Stimulated activated memory B cell treated with anti-CD40 and anti-IgM and Interleukin-4, amounts not matched to agents 10 μg/mL and 1 μg/mL and 100 μg/mL, for 72 hours (primary cell): Measurements from ENCODE around the gene GP1BB.
"Not testable (repeated sequence)": the region's sequence is repeated elsewhere in the genome, so short reads cannot be mapped to it uniquely, and the experiment has no call there.

Experiments used
- ATAC-seq: fragments of 150-1000 bp; cut with Tn5 transposase; 2 replicates; pipeline ENCODE4 v1.10.0; 2021
- H3K27ac Mint-ChIP-seq: one replicate; pipeline ENCODE4 v1.8.0; 2022; ENCODE audit warnings: mild to moderate bottlenecking, mixed read lengths
- H3K27me3 Mint-ChIP-seq: one replicate; pipeline ENCODE4 v1.8.0; 2022; ENCODE audit warnings: mixed read lengths
- H3K36me3 Mint-ChIP-seq: one replicate; pipeline ENCODE4 v1.8.0; 2022; ENCODE audit warnings: mixed read lengths
- H3K4me1 Mint-ChIP-seq: one replicate; pipeline ENCODE4 v1.8.0; 2022; ENCODE audit warnings: mixed read lengths
- H3K4me3 Mint-ChIP-seq: one replicate; pipeline ENCODE4 v1.8.0; 2022; ENCODE audit warnings: mild to moderate bottlenecking, moderate library complexity, mixed read lengths
- H3K9me3 Mint-ChIP-seq: one replicate; pipeline ENCODE4 v1.8.0; 2022; ENCODE audit warnings: mixed read lengths

GP1BB gene

DNA sequence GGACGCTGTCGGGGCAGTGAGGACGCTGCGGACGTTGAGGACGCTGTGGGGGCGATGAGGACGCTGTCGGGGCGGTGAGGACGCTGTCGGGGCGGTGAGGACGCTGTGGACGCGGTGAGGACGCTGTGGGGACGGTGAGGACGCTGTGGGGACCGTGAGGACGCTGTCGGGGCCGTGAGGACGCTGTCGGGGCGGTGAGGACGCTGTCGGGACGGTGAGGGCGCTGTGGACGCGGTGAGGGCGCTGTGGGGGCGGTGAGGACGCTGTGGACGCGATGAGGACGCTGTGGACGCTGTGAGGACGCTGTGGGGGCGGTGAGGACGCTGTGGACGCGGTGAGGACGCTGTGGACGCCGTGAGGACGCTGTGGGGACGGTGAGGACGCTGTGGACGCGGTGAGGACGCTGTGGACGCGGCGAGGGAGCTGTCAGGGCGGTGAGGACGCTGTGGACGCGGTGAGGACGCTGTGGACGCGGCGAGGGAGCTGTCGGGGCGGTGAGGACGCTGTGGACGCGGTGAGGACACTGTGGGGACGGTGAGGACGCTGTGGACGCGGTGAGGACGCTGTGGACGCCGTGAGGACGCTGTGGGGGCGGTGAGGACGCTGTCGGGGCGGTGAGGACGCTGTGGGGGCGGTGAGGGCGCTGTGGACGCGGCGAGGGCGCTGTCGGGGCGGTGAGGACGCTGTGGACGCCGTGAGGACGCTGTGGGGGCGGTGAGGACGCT is 2.9 kb downstream of the GP1BB start:
- H3K27ac Mint-ChIP-seq, H3K36me3 Mint-ChIP-seq, ATAC-seq, H3K4me3 Mint-ChIP-seq, H3K9me3 Mint-ChIP-seq: not testable (repeated sequence)
- H3K4me1 Mint-ChIP-seq, result peaks cover 31% of the 10 kb centered on the region
- peaks cover 86% of the 10 kb centered on the region for H3K27me3 Mint-ChIP-seq

DNA sequence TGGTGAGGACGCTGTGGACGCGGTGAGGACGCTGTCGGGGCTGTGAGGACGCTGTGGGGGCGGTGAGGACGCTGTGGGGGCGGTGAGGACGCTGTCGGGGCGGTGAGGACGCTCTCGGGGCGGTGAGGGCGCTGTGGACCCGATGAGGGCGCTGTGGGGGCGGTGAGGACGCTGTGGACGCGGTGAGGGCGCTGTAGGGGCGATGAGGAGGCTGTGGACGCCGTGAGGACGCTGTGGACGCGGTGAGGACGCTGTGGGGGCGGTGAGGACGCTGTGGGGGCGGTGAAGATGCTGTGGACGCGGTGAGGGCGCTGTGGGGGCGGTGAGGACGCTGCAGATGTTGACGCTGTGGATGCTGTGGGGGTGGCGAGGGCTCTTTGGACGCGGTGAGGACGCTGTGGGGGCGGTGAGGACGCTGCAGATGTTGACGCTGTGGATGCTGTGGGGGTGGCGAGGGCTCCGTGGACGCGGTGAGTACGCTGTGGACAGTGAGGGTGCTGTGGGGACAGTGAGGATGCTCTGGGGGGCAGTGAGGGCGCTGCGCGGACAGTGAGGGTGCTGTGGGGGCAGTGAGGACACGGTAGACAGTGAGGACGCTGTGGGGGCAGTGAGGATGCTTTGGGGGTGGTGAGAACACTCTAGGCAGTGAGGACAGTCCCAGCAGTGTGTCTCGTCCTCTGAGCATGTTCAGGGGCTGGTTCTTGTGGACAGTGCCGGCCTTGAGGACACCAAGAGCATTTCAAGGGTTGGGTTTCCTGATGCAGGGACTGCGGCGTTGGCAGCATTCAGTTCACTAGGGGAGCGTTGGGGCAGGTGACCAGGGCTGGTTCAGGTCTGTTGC is 4.2 kb downstream of the GP1BB start:
- Mint-ChIP-seq H3K9me3 (no peaks in the 10 kb centered on the region), H3K4me1 (peaks cover 31% of the 10 kb centered on the region), H3K27ac (no peak overlapping the region), H3K27me3 (peaks cover 83% of the 10 kb centered on the region), H3K4me3 (no peak overlapping the region), H3K36me3 (no peaks in the 10 kb centered on the region)
- no peak for ATAC-seq

DNA sequence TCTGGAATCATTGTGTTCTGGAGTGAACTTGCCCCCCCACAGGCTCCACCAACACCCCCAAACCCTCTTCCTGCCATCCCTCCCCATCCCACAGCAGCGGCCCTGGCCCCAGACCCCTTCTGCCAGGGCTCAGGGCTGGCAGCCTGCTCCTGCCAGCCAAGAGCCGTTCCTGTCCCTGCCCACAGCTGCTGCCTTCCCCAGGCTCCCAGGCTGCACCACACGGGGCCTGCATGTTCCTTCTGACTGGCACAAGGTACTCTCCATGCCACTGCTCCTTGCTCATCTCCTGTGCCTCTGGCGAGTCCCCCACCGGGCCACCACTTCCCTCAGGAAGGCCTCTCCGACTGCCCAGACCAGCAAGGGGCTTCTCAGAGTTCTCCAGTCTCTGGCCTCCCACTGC is 4.9 kb downstream of the GP1BB start:
- no peak overlapping the region for H3K27ac Mint-ChIP-seq
- no peak for ATAC-seq
- peaks cover 83% of the 10 kb centered on the region for H3K27me3 Mint-ChIP-seq

DNA sequence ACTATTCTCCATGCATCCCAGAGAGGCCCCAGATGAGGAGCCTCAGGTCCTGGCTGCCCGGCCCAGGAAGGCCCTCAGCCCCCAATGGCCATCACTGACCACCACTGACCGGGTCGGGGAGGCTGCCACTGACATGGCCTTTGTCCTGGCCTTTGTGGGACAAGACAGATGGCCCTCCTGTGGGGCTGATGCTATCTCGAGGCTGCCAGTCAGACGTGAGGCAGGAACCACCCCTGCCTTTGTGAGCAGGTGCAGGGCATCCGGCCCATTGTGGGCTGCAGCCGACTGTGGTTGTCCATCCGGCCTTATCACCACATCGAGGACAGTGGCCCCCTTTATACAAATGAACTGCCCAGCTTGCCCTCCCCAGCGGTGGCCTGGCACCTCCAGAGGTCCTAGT is 5.5 kb downstream of the GP1BB start:
- Mint-ChIP-seq H3K4me3 (no peak overlapping the region), H3K9me3 (no peaks in the 10 kb centered on the region), H3K27me3 (peaks cover 84% of the 10 kb centered on the region), H3K27ac (no peak overlapping the region), H3K36me3 (no peaks in the 10 kb centered on the region), H3K4me1 (peaks cover 19% of the 10 kb centered on the region)
- no peak for ATAC-seq

More for the DNA sequence above, 4.9 kb downstream of the GP1BB start:
- Mint-ChIP-seq H3K9me3 (no peaks in the 10 kb centered on the region), H3K4me3 (no peak overlapping the region), H3K36me3 (no peaks in the 10 kb centered on the region), H3K4me1 (peaks cover 23% of the 10 kb centered on the region)

DNA sequence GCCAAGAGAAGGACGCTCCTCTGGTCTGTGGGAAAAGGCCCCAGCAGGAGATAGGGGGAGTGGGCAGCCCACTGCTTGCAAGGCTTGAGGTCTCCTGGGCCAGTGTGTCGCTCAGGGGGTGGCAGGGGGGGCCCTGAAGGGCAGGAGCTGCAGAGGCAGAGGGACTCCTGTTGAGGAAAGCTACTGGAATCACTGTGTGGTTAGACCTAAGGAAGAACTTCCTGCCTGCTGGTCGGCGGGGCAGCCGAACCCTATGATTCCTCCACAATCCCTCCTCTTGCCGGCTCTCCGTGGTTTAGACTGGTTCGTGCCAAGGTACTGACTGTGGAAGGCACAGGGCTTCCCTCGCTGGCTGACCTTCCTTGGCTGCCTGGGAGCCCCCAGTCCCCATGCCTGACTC is 6.2 kb downstream of the GP1BB start:
- Mint-ChIP-seq H3K4me3 (no peak overlapping the region), H3K36me3 (no peaks in the 10 kb centered on the region), H3K27ac (no peak overlapping the region), H3K9me3 (no peaks in the 10 kb centered on the region), H3K27me3 (peaks cover 85% of the 10 kb centered on the region), H3K4me1 (peaks cover 17% of the 10 kb centered on the region)
- ATAC-seq, result no peak

DNA sequence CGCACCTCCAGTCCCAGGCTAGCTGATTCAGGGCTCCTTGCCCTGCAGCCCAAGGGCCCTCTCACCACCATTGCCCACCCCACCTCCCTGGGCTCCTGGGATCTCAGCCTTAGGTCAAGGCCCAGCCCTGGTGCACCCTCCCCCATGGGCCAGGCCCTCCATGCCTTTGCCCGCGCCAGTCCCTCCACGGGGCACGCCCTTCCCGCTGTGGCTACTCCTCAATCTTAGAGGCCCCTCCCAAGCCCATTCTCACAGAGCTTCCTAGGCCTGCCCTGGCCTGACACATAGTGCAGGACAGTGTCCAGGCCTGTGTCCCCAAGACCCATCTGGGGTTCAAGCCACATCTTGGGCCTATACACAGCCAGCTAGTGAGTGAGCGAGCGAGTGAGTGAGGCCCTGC is 6.9 kb downstream of the GP1BB start:
- no peaks in the 10 kb centered on the region for H3K9me3 Mint-ChIP-seq
- H3K27me3 Mint-ChIP-seq, result peaks cover 83% of the 10 kb centered on the region
- H3K27ac Mint-ChIP-seq, result peak overlapping the region; percentile 48
- ATAC-seq, result no peak
- H3K36me3 Mint-ChIP-seq, result no peaks in the 10 kb centered on the region
- H3K4me1 Mint-ChIP-seq, result peaks cover 10% of the 10 kb centered on the region
- H3K4me3 Mint-ChIP-seq, result no peak overlapping the region

DNA sequence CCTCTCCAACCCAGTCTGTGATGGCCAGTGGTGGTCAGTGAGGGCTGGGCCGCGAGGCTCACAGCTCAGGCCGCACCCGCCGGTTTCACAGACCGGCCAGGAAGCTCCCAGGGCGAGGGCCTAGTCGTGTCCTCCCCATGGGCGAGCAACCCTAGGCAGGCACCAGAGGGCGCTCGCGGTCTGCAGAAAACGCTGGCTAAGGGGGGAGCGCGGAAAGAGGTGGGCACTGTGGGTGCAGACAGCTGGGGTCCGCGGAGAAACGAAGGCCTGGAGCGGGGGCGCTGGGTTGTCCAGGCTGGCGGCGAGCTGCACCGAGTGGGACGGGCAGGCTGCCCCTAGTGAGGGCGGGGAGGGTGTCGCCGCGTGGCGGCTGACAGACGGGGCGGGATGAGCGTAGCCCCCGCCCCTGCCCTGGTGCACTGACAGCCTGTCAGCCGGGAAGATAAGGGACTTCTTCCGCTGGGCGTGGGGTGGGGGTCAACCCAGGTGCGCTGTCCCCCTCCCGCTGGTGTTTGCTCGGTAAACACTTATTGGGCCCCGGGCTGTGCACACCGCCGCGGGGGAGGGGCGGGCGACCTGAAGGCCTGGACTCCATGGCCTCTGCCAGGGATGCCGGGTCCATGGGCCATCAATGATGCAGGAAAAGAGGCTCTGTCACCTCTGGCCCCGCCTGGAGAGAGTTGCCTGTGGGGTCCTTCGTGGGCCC is 7.5 kb downstream of the GP1BB start:
- peak overlapping the region; percentile 48 for H3K27ac Mint-ChIP-seq
- peaks cover 79% of the 10 kb centered on the region for H3K27me3 Mint-ChIP-seq
- peak; percentile 77 for ATAC-seq
- H3K9me3 Mint-ChIP-seq, result no peaks in the 10 kb centered on the region
- peak overlapping the region; percentile 74 for H3K4me3 Mint-ChIP-seq
- peaks cover 7% of the 10 kb centered on the region for H3K4me1 Mint-ChIP-seq
- no peaks in the 10 kb centered on the region for H3K36me3 Mint-ChIP-seq

DNA sequence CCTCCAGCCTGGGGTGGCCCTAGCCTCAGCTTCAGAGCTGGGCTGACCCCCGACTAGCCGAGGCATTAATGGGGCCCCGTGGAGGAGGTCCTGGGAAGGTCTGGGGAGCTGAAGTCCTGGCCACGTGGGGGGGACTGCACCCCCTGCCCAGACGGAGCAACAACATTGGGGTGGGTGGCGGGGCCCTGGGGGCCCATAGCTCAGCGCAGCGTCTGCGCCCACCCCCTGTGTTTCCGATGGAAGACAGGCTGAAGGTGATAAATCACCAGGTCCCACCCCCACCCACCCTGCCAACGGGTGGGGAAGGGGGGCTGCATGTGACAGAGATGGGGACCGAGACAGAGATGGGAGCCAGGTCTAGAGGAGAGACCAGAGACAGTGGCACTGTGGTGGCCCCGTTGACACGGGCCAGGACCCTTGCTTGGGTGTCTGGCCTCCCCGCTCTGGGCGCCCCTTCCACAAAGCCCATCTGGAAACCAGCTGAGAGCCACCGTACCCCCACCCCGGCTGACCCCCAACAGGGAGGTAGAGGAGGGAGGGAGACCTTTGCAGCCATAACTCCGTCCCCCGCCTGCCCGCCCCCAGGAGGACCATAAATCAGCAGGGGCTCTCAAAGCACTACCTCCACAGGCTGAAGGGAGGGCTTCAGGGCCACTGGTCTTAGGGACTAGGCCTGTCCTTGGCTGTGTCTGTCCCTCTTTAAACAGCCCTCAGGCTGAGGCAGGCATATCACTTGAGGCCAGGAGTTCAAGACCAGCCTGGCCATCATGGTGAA is 8.2 kb downstream of the GP1BB start:
- no peak for ATAC-seq
- Mint-ChIP-seq H3K36me3 (no peaks in the 10 kb centered on the region), H3K27me3 (peaks cover 77% of the 10 kb centered on the region), H3K4me1 (peaks cover 7% of the 10 kb centered on the region), H3K4me3 (no peak overlapping the region), H3K27ac (no peak overlapping the region), H3K9me3 (no peaks in the 10 kb centered on the region)

DNA sequence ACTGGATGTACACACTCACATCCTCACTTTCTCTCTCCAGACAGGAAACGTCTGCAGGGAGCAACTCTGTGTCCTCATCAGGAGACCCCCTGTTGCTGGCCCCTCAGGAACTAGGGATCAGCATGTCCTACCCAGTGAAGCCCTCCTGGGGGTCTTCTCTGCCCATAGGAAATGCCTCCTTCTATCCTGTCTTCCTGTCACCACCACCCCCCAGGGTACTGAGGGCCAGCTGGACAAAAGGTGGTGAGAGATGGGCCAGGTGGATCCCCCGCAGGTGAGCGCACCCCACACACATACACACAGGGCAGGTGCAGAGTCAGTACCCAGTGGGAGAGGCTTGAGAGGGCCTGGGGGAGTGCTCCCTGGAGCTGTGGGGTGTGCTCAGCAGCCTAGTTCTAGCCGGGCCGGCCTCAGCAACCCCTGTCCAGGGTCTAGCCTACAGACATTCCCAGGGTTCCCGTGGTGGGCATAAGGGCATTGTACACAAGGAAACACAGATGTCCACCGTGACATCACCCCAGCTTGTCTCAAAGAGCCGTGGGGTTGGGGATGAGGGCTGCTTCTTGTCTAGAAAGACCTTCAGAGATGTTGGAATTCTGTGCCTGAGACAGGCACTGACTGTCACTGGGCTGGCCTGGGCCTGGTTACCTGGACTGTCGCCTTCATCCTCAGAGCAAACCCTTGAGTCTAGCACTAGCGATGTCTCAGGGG is 9.2 kb downstream of the GP1BB start:
- Mint-ChIP-seq H3K9me3 (no peaks in the 10 kb centered on the region), H3K36me3 (no peaks in the 10 kb centered on the region), H3K4me3 (no peak overlapping the region), H3K27me3 (peaks cover 75% of the 10 kb centered on the region), H3K4me1 (peaks cover 7% of the 10 kb centered on the region), H3K27ac (no peak overlapping the region)
- ATAC-seq, result no peak

DNA sequence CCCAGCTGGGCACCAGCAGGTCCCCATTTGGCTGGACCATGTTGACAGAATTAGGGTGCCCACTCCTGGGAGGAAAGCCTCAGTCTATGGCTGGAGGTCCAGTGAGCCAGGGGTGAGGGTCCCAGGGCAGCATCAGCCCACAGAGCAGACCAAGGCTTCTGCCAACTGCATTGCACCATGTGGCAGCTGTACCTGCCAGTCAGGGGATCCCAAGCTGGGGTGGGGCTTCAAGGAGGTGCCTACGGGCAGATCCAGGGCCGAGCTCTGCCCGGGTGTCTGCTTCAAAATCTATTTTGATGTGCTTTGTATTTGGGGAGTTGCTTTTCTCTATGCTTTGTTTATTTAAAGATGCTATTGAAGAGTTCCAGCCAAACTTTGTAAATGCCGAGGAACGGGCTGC is 10.4 kb downstream of the GP1BB start:
- H3K4me1 Mint-ChIP-seq, result peaks cover 7% of the 10 kb centered on the region
- no peaks in the 10 kb centered on the region for H3K9me3 Mint-ChIP-seq
- H3K27me3 Mint-ChIP-seq, result peaks cover 69% of the 10 kb centered on the region
- no peak overlapping the region for H3K4me3 Mint-ChIP-seq
- no peak overlapping the region for H3K27ac Mint-ChIP-seq
- H3K36me3 Mint-ChIP-seq, result no peaks in the 10 kb centered on the region
- ATAC-seq, result no peak

DNA sequence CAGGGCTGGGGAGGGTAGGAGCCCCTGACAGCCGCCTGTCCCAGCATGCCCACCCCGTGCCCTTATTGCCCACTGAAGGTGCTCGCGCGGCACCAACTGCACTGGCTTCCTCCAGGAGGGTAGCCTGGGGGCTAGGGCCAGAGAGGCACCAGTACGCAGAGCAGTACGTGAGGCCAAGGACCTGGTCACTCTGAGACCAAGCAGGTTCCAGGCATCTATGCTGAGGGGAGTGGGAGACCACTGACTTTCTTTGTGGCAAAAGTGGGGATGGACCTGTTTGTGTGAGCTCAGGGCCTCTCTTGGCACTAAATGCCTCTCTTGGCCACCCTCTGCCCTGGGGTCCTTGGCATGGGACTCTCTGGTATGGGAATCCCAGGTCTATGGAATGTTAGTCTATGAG is 10.8 kb downstream of the GP1BB start:
- no peak for ATAC-seq
- peaks cover 7% of the 10 kb centered on the region for H3K4me1 Mint-ChIP-seq
- peaks cover 65% of the 10 kb centered on the region for H3K27me3 Mint-ChIP-seq
- H3K9me3 Mint-ChIP-seq, result no peaks in the 10 kb centered on the region
- no peaks in the 10 kb centered on the region for H3K36me3 Mint-ChIP-seq
- H3K27ac Mint-ChIP-seq, result no peak overlapping the region
- H3K4me3 Mint-ChIP-seq, result no peak overlapping the region

DNA sequence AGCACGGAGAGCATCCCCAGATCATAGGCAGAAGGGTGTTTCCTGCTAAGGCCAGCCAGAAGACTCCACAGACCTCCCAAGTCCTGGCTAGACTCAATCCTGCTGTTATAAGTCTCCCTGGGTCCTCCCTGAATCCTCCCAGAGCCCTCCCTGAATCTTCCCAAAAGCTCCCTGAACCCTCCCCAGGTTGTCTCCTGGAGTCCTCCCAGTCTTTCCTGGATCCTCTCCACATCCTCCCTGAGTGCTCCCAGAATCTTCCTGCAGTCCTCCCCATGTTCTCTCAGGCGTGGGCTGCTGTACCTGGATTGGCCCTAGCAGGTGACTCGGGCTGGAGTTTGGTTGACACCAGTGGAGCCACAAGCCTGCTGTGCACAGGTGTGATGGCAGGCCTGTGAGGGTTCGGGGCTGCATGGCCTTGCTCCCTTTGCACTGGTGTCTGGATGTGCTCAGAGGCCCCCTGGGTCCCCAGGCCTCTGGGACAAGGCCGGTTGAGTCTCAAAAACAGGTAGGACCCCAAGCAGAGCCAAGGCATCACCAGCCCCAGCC is 11.6 kb downstream of the GP1BB start:
- peaks cover 7% of the 10 kb centered on the region for H3K4me1 Mint-ChIP-seq
- H3K27me3 Mint-ChIP-seq, result peaks cover 57% of the 10 kb centered on the region
- no peak overlapping the region for H3K4me3 Mint-ChIP-seq
- no peak overlapping the region for H3K27ac Mint-ChIP-seq
- H3K36me3 Mint-ChIP-seq, result no peaks in the 10 kb centered on the region
- no peaks in the 10 kb centered on the region for H3K9me3 Mint-ChIP-seq
- ATAC-seq, result no peak

DNA sequence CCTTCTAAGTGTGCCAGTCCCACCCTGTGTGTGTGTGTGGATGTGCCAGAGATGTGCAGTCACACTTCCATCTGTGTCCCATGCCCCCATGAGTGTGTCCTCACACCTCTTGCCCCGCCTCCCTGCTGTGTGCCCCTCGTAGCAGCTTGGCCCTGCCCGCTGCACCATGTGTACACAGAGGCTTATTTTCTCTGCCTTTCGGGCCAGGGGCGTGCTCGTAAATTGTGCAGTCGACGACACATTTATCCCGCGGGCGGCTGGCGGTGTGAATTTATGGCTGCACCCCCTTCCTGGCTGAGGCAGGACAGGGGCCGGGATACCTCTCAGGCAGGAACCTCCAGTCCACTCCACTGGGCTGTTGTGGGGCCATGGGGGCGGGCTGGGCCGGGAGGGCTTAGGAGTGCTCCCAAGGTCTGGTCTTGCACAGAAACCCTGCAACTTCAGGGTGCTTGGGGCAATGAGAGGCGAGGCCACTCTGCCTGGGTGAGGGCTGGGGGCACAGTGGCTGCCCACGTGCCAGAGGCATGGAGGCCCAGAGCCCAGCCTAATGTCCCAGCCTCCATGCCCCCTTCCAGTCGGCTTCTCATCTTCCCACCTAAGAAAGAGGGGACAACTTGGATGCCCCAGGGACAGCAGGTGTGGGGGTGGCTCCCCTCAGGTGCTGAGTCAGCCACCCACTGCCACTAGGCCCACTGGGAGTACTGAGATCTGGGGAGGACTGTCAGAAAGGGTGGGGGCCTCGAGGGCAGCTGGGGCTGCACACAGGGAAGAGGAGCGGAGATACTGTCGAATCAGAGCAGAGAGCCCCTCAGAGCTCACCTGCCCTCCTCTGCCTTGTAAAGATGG is 12.5 kb downstream of the GP1BB start:
- no peak overlapping the region for H3K4me3 Mint-ChIP-seq
- H3K27me3 Mint-ChIP-seq, result peaks cover 48% of the 10 kb centered on the region
- H3K36me3 Mint-ChIP-seq, result no peaks in the 10 kb centered on the region
- H3K9me3 Mint-ChIP-seq, result no peaks in the 10 kb centered on the region
- no peak for ATAC-seq
- H3K4me1 Mint-ChIP-seq, result peaks cover 1% of the 10 kb centered on the region
- H3K27ac Mint-ChIP-seq, result no peak overlapping the region
